Body of pancreas (tissue), 4 donors: ENCODE results near the gene FADS3. TPM values are rescaled to one million over a fixed set of nuclear protein-coding genes. Genes with fewer than 3 reads are reported as not detected.

Experiments
- ATAC-seq: fragments of 150-250 bp; one replicate; pipeline ENCODE4 v1.9.1; 2016
- DNase-seq, 4 donors: peaks; one replicate each; pipeline ENCODE4 v3.0.0-alpha.2; 2019
- H3K27ac ChIP-seq, 4 donors: fragments of 200-600 bp; sonication (generic); 1 replicate in 3 of 4; 2 replicates in 1 of 4; pipeline versions ENCODE4 v1.5.1 to v1.6.1; 2016 to 2019; ENCODE audit warnings: mild to moderate bottlenecking in 1 of 4, mixed read lengths in 1 of 4, moderate library complexity in 1 of 4
- H3K27me3 ChIP-seq, 2 donors: fragments of 200-600 bp; sonication (generic); one replicate each; pipeline ENCODE4 v1.6.0; 2016; ENCODE audit warnings: mild to moderate bottlenecking in 1 of 2
- H3K36me3 ChIP-seq, 2 donors: fragments of 200-600 bp; sonication (generic); replicated peaks in 1 of 2; 2 replicates each; pipeline ENCODE4 v1.5.1; 2016; ENCODE audit warnings: low read depth in 2 of 2; ENCODE audit not compliant: insufficient read depth in 1 of 2
- H3K4me1 ChIP-seq: fragments of 200-600 bp; sonication (generic); one replicate; pipeline ENCODE4 v1.6.0; 2016
- H3K4me3 ChIP-seq, 2 donors: fragments of 200-600 bp; sonication (generic); 1 replicate in 1 of 2; 2 replicates in 1 of 2; pipeline ENCODE4 v1.5.1; 2016 to 2019
- H3K9me3 ChIP-seq, 3 donors: fragments of 200-600 bp; sonication (generic); 1 replicate in 2 of 3; 2 replicates in 1 of 3; pipeline ENCODE4 v1.5.1; 2016
- POLR2A ChIP-seq, 3 donors: fragments of 450-650 bp; IDR thresholded peaks; one replicate each; pipeline ENCODE4 v1.6.1; 2016; ENCODE audit warnings: antibody characterized with exemption in 3 of 3, mild to moderate bottlenecking in 2 of 3
- WGBS, 2 donors: methylation state at CpG; one replicate each; pipeline ENCODE4 v1.1.5; 2017; 5-methylcytosine and 5-hydroxymethylcytosine counted together
- intact Hi-C: fragments of 100-400 bp; cut with DNase I; formaldehyde crosslinking; loops from one replicate; pipeline ENCODE4 v1.15.1; 2023
- total RNA-seq, 2 donors: library from RNA; depleted of rRNA; stranded (reverse); fragments of >200 nt; gene quantifications; one replicate each; pipeline ENCODE4 v1.1.0, GENCODE V29; 2016
- TF ChIP-seq, protein P1 (sequence below), 7 experiments: fragments of 450-650 bp in 4 of 7; fragments of 200-600 bp in 3 of 7; sonication (generic) in 3 of 7; IDR thresholded peaks; one replicate each; pipeline ENCODE4 v1.5.1; 2016 to 2019; ENCODE audit warnings: antibody characterized with exemption in 7 of 7

FADS3 gene
- total RNA-seq, 2 donors from 2014 or later = 30.9 to 33.0 TPM

DNA sequence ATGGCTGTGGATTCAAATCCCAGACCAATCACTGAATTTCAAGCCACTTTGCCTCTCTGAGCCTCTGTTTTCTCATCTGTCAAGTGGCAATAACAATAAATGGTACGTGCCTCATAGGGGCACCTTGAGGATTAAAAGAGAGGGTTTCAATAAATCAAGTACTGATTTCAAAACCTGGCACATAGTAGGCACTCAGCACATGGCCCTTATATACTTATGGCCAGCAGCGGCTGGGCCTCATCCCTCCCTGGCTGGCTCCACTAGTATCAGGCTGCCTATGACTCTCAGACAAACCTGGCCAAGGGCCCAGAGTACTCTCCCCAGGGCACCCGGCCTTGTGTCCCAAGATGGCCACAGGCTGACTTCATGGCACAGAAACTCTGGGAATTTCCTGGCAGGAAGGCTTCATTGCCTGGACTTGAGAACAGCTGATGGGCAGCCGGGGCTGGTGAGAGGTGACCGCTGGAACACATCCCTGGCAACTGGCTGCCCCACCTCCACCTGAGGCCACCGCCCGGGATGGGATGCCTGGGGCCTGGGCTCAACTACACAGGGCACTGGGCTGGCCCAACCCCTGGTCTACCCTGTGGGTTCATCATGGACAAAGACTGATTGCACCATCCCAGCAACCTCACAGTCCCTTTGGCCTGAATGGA is 3.4 kb downstream of the FADS3 start:
- 54 to 59% methylated on average over 3 to 7 of the region's 7 CpGs for WGBS, 2 donors
- peak overlapping the region in 3 of 4 donors; percentile 30 to 63 (median 57) for H3K27ac ChIP-seq
- H3K36me3 ChIP-seq = no peaks in the 10 kb centered on the region
- TF ChIP-seq, protein P1, sequence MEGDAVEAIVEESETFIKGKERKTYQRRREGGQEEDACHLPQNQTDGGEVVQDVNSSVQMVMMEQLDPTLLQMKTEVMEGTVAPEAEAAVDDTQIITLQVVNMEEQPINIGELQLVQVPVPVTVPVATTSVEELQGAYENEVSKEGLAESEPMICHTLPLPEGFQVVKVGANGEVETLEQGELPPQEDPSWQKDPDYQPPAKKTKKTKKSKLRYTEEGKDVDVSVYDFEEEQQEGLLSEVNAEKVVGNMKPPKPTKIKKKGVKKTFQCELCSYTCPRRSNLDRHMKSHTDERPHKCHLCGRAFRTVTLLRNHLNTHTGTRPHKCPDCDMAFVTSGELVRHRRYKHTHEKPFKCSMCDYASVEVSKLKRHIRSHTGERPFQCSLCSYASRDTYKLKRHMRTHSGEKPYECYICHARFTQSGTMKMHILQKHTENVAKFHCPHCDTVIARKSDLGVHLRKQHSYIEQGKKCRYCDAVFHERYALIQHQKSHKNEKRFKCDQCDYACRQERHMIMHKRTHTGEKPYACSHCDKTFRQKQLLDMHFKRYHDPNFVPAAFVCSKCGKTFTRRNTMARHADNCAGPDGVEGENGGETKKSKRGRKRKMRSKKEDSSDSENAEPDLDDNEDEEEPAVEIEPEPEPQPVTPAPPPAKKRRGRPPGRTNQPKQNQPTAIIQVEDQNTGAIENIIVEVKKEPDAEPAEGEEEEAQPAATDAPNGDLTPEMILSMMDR (IDR thresholded peaks at IDR 0.05) = no peak
- TF ChIP-seq POLR2A (IDR thresholded peaks at IDR 0.05) = no peak
- H3K4me1 ChIP-seq = peaks cover 23% of the 10 kb centered on the region
- no peak overlapping the region for H3K4me3 ChIP-seq
- ATAC-seq (peak; percentile 27), DNase-seq (peak; percentile 65 to 85 (median 77))
- no peaks in the 10 kb centered on the region for H3K27me3 ChIP-seq
- no peaks in the 10 kb centered on the region for H3K9me3 ChIP-seq
- intact Hi-C loops = no loop called here

DNA sequence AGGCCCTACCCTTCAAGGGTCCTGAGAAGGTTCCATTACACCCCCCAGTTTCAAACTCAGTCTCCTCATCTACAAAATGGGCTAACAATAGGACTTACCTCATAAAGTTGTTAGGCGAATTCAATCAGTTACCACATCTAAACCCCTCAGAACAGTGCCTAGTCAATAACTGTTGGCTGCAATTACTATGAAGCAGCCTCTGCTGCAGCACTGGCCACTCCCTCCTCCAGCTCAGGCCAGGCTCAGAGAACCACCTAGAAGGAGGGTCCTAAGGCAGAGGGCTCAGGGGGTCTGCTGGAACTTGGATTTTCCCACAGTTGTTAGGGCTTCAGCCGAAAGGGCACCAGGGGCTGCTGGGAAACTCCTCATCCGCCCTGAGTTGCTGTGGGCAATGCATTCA is 4.7 kb downstream of the FADS3 start:
- 90 to 93% methylated on average over 3 of the region's 3 CpGs for WGBS, 2 donors
- intact Hi-C loops = no loop called here
- ATAC-seq = no peak
- Histone ChIP-seq H3K9me3 (no peaks in the 10 kb centered on the region), H3K27me3 (no peaks in the 10 kb centered on the region), H3K27ac (no peak overlapping the region), H3K4me1 (peaks cover 18% of the 10 kb centered on the region), H3K36me3 (no peaks in the 10 kb centered on the region), H3K4me3 (no peak overlapping the region)
- TF ChIP-seq, protein P1 (IDR thresholded peaks at IDR 0.05) = no peak
- TF ChIP-seq POLR2A (IDR thresholded peaks at IDR 0.05) = no peak
- no peak for DNase-seq

- Histone ChIP-seq H3K36me3 (no peaks in the 10 kb centered on the region), H3K27me3 (no peaks in the 10 kb centered on the region), H3K9me3 (no peaks in the 10 kb centered on the region), H3K4me3 (no peak overlapping the region), H3K4me1 (peaks cover 17% of the 10 kb centered on the region), H3K27ac (no peak overlapping the region)
- DNase-seq (no peak), ATAC-seq (no peak)
- intact Hi-C loops = no loop called here
- 93 to 94% methylated on average over 11 to 13 of the region's 13 CpGs for WGBS, 2 donors
- TF ChIP-seq POLR2A (IDR thresholded peaks at IDR 0.05) = no peak
- TF ChIP-seq, protein P1 (IDR thresholded peaks at IDR 0.05) = no peak
These were observed 5.4 kb downstream of the FADS3 start for GRCh38 chr11:61885784-61886580.

DNA sequence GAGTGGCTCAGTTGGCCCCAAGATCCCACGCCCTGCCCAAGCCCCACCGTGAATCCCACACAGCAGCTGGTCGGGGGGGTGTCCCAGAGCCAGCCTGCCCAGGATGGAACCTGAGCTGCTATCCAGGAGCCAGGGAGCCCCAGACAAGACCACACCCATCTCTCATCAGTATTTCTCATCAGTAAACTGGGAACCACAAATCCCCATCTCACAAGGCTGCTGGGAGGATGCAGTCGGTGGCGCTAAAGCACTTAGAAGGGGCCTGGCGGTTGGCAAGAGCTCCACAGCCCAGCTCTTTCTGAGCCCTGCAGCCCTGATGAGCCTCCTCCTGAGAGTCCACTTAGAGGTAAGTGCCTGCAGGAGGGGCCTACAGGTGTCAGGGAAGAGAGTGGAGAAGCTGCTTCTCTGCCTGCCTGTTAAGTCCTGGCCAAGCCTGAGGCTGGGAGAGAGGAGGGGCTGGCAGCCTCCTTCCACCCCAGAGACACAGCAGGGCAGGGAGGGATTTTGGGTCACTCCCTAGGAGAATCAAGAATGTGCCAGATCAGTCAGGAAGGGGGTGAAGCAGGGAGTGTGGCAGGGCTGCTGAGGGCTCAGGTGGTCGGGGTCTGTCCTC is 6.1 kb downstream of the FADS3 start:
- peaks cover 10% of the 10 kb centered on the region for H3K4me1 ChIP-seq
- H3K4me3 ChIP-seq = no peak overlapping the region
- no peak overlapping the region for H3K27ac ChIP-seq
- intact Hi-C loops = no loop called here
- no peaks in the 10 kb centered on the region for H3K27me3 ChIP-seq
- no peaks in the 10 kb centered on the region for H3K9me3 ChIP-seq
- no peak for TF ChIP-seq POLR2A (IDR thresholded peaks at IDR 0.05)
- TF ChIP-seq, protein P1 (IDR thresholded peaks at IDR 0.05) = no peak
- 87 to 100% methylated on average over 4 to 7 of the region's 7 CpGs for WGBS, 2 donors
- ATAC-seq (no peak), DNase-seq (no peak)
- H3K36me3 ChIP-seq = no peaks in the 10 kb centered on the region
